IMR-90 (cell line): ENCODE data around the gene C6orf118. TPM values are rescaled to one million over a fixed set of nuclear protein-coding genes. Genes with fewer than 3 reads are reported as not detected.

Source experiments
- ATAC-seq: fragments of 200-7000 bp; cut with Tn5 transposase; 2 replicates; pipeline ENCODE4 v1.9.1; 2020; ENCODE audit warnings: low read depth, mild to moderate bottlenecking, moderate library complexity
- BruUV-seq: library from RNA; stranded (reverse); fragments of 400-500 nt; replicated peaks from 2 replicates; lab custom pipeline; 2021; lab: Mats Ljungman, UMichigan
- CTCF ChIA-PET: fragments of 300-600 bp; formaldehyde crosslinking; extraction: SDS; loops from one replicate; lab custom pipeline; 2021; ENCODE audit warnings: antibody characterized with exemption; lab: Yijun Ruan, JAX
- POLR2A ChIA-PET: fragments of 300-600 bp; sonication (Branson Sonifier 250); formaldehyde crosslinking; loops from one replicate; lab custom pipeline; 2022; ENCODE audit warnings: antibody characterized with exemption; ENCODE audit not compliant: unreplicated experiment; lab: Charles Lee
- DNase-seq: peaks from one replicate; pipeline ENCODE4 v3.0.0; 2013
- H2AFZ ChIP-seq: replicated peaks from 2 replicates; pipeline ENCODE3; 2013; ENCODE audit warnings: low read length, mild to moderate bottlenecking; ENCODE audit not compliant: poor library complexity
- H2AK5ac ChIP-seq: 2 replicates; pipeline ENCODE4 v1.6.1; 2013; ENCODE audit warnings: low read depth, low read length, inconsistent platforms
- H2AK9ac ChIP-seq: replicated peaks from 2 replicates; pipeline ENCODE3; 2013; ENCODE audit warnings: mild to moderate bottlenecking, low read depth, low read length, moderate library complexity; ENCODE audit not compliant: poor library complexity
- H2BK120ac ChIP-seq: 2 replicates; pipeline ENCODE4 v1.6.1; 2013; ENCODE audit warnings: low read depth, low read length, inconsistent platforms
- H2BK15ac ChIP-seq: 3 replicates; pipeline ENCODE4 v1.6.1; 2013; ENCODE audit warnings: low read depth, low read length, inconsistent platforms
- H2BK20ac ChIP-seq: 2 replicates; pipeline ENCODE4 v1.6.1; 2013; ENCODE audit warnings: low read depth, mild to moderate bottlenecking, inconsistent platforms, low read length, moderate library complexity
- H2BK5ac ChIP-seq: 2 replicates; pipeline ENCODE4 v1.6.1; 2013; ENCODE audit warnings: mild to moderate bottlenecking, low read depth, low read length, inconsistent platforms; ENCODE audit not compliant: poor library complexity, severe bottlenecking
- H3K14ac ChIP-seq: replicated peaks from 2 replicates; pipeline ENCODE4 v1.6.1; 2013; ENCODE audit warnings: low read depth, low read length, inconsistent platforms
- H3K18ac ChIP-seq: 2 replicates; pipeline ENCODE4 v1.6.1; 2013; ENCODE audit warnings: low read depth, low read length, control low read depth
- H3K23ac ChIP-seq: 2 replicates; pipeline ENCODE4 v1.6.1; 2013; ENCODE audit warnings: low read depth, low read length, inconsistent platforms
- H3K27ac ChIP-seq: 2 replicates; pipeline ENCODE4 v1.5.1; 2013; ENCODE audit warnings: mild to moderate bottlenecking, control low read depth, low read length; ENCODE audit not compliant: insufficient read depth
- H3K27me3 ChIP-seq: 2 replicates; pipeline ENCODE4 v1.6.1; 2013; ENCODE audit warnings: low read length; ENCODE audit not compliant: control insufficient read depth, insufficient read depth
- H3K36me3 ChIP-seq: 2 replicates; pipeline ENCODE4 v1.6.1; 2013; ENCODE audit warnings: low read length, mixed read lengths; ENCODE audit not compliant: control insufficient read depth, insufficient read depth
- H3K4ac ChIP-seq: 2 replicates; pipeline ENCODE4 v1.6.1; 2013; ENCODE audit warnings: low read depth, low read length, inconsistent platforms
- H3K4me1 ChIP-seq: 2 replicates; pipeline ENCODE4 v1.6.1; 2013; ENCODE audit warnings: low read length, mixed read lengths; ENCODE audit not compliant: control insufficient read depth, insufficient read depth
- H3K4me2 ChIP-seq: 2 replicates; pipeline ENCODE4 v1.6.1; 2013; ENCODE audit warnings: low read depth, mild to moderate bottlenecking, control low read depth, low read length, moderate library complexity
- H3K4me3 ChIP-seq: 2 replicates; pipeline ENCODE4 v1.5.1; 2013; ENCODE audit warnings: low read depth, mild to moderate bottlenecking, control low read depth, low read length, moderate library complexity; ENCODE audit not compliant: insufficient read depth
- H3K56ac ChIP-seq: 2 replicates; pipeline ENCODE4 v1.6.1; 2013; ENCODE audit warnings: low read length, inconsistent platforms; ENCODE audit not compliant: insufficient read depth; ENCODE audit errors: extremely low read depth
- H3K79me1 ChIP-seq, 2 experiments: 2 replicates each; pipeline ENCODE4 v1.6.1; 2013; ENCODE audit warnings: low read length in 2 of 2, inconsistent platforms in 1 of 2, low read depth in 1 of 2
- H3K9ac ChIP-seq: 2 replicates; pipeline ENCODE4 v1.6.1; 2013; ENCODE audit warnings: low read depth, low read length, control low read depth
- H3K9me1 ChIP-seq: 2 replicates; pipeline ENCODE4 v1.6.1; 2013; ENCODE audit warnings: low read length, inconsistent platforms; ENCODE audit not compliant: insufficient read depth
- H3K9me3 ChIP-seq: 2 replicates; pipeline ENCODE4 v1.6.1; 2013; ENCODE audit warnings: low read length; ENCODE audit not compliant: control insufficient read depth, insufficient read depth
- H4K20me1 ChIP-seq: 2 replicates; pipeline ENCODE4 v1.6.1; 2013; ENCODE audit warnings: low read length, inconsistent platforms; ENCODE audit not compliant: insufficient read depth
- H4K5ac ChIP-seq: 2 replicates; pipeline ENCODE4 v1.6.1; 2013; ENCODE audit warnings: mild to moderate bottlenecking, low read depth, low read length, control low read depth
- H4K8ac ChIP-seq, 2 experiments: 2 replicates each; pipeline ENCODE4 v1.6.1; 2013; ENCODE audit warnings: low read depth in 2 of 2, low read length in 2 of 2, control low read depth in 1 of 2, inconsistent platforms in 1 of 2
- H4K91ac ChIP-seq: 2 replicates; pipeline ENCODE4 v1.6.1; 2013; ENCODE audit warnings: low read depth, low read length, inconsistent platforms; ENCODE audit not compliant: insufficient read depth
- CTCF ChIP-seq: conservative IDR thresholded peaks from 2 replicates; pipeline ENCODE4 v1.5.1; 2012; ENCODE audit warnings: mild to moderate bottlenecking, low read depth, low read length, improper control_type of control experiment
- MAFK ChIP-seq: IDR thresholded peaks from 2 replicates; pipeline ENCODE4 v1.6.1; 2012; ENCODE audit warnings: low read depth, low read length, improper control_type of control experiment
- WGBS, 2 experiments: methylation state at CpG; one replicate each; pipeline versions ENCODE4 v1.1.5 to v1.1.7; 2013; ENCODE audit warnings: missing lambda C conversion rate in 2 of 2; ENCODE audit not compliant: insufficient read length in 1 of 2; ENCODE audit errors: extremely low coverage in 2 of 2; 5-methylcytosine and 5-hydroxymethylcytosine counted together
- dilution Hi-C: fragments of 300-500 bp; cut with HindIII; formaldehyde crosslinking; loops from one replicate; pipeline ENCODE4 v1.14.3; 2018; ENCODE audit warnings: low sequenced_read_pairs; ENCODE audit not compliant: unreplicated experiment
- in situ Hi-C: fragments of 300-500 bp; cut with MboI; formaldehyde crosslinking; loops from 3 replicates; pipeline ENCODE4 v1.14.3; 2019; ENCODE audit warnings: low sequenced_read_pairs, inconsistent platforms, mixed read lengths
- intact Hi-C: fragments of 100-400 bp; cut with micrococcal nuclease; formaldehyde crosslinking; loops from 2 replicates; pipeline ENCODE4 v1.10.0; 2022
- polyA plus RNA-seq, 3 experiments: library from polyadenylated mRNA; depleted of rRNA; stranded (reverse); fragments of >200 nt; gene quantifications; 2 replicates each; pipeline ENCODE4 v1.2.3, GENCODE V29; 2012; ENCODE audit warnings: low replicate concordance in 1 of 3
- total RNA-seq: library from RNA; depleted of rRNA; stranded (reverse); fragments of >200 nt; gene quantifications from 2 replicates; pipeline ENCODE4 v1.2.3, GENCODE V29; 2012

Gene C6orf118
- total and polyA plus RNA-seq, 2 of the 4 experiments (the other 2 are of a cell fraction): not detected

- no peak overlapping the region for H2AK9ac ChIP-seq
- no peak overlapping the region for H3K4ac ChIP-seq
- H4K8ac ChIP-seq: no peak overlapping the region
- TF ChIP-seq CTCF: 0 out of 2 replicates have a peak, but pooled peaks have one; percentile 16
- no peak for TF ChIP-seq MAFK
- H3K27ac ChIP-seq: no peak overlapping the region
- no peaks in the 10 kb centered on the region for H4K20me1 ChIP-seq
- CTCF ChIA-PET: no interaction called here
- no peak overlapping the region for H2BK15ac ChIP-seq
- 40% methylated on average over 1 of the region's 4 CpGs; no CpG with 5 or more reads in 1 of the 2 experiments for WGBS, 2 experiments
- H2BK120ac ChIP-seq: no peak overlapping the region
- H3K4me3 ChIP-seq: no peak overlapping the region
- H3K9ac ChIP-seq: no peak overlapping the region
- H2BK5ac ChIP-seq: no peak overlapping the region
- H3K9me1 ChIP-seq: no peaks in the 10 kb centered on the region
- intact Hi-C loops (loop anchor here (10.0 kb wide), 1 partner anchor 1830 kb away; the partner anchor contains the start of gene QKI), dilution Hi-C loops (no loop called here), in situ Hi-C loops (no loop called here)
- POLR2A ChIA-PET: no interaction called here
- no peak overlapping the region for H2BK20ac ChIP-seq
- H3K56ac ChIP-seq: no peak overlapping the region
- BruUV-seq: no TSS peak
- no peaks in the 10 kb centered on the region for H3K79me1 ChIP-seq
- H3K9me3 ChIP-seq: peaks cover 9% of the 10 kb centered on the region
- peak; percentile 2 for DNase-seq
- no peaks in the 10 kb centered on the region for H3K27me3 ChIP-seq
- H3K18ac ChIP-seq: no peak overlapping the region
- no peak overlapping the region for H4K91ac ChIP-seq
- peak; percentile 78 for ATAC-seq
- no peak overlapping the region for H4K5ac ChIP-seq
- no peak overlapping the region for H2AK5ac ChIP-seq
- no peaks in the 10 kb centered on the region for H3K36me3 ChIP-seq
- no peak overlapping the region for H3K4me2 ChIP-seq
- H3K4me1 ChIP-seq: no peaks in the 10 kb centered on the region
- H3K14ac ChIP-seq: no peak overlapping the region
- no peak overlapping the region for H3K23ac ChIP-seq
- H2AFZ ChIP-seq: no peak overlapping the region
Measured at GRCh38 chr6:165245287-165245686, 64.1 kb downstream of the C6orf118 start.
